ENCODE data around the gene PLCB1.

Gene PLCB1

GRCh38 chr20:8867038-8867740 is 735.1 kb downstream of the PLCB1 start:
- TF ChIP-seq REST (IDR thresholded peaks at IDR 0.05; ENCODE audit: insufficient read depth in 1 of 2, low read depth in 2 of 2, low read length in 2 of 2) = no peak
- TF ChIP-seq FOXP2 (optimal IDR thresholded peaks at IDR 0.05; ENCODE audit: borderline replicate concordance, extremely low read depth, extremely low read length, insufficient read depth) = no peak
- no peak for TF ChIP-seq POLR2AphosphoS5 (IDR thresholded peaks at IDR 0.05; ENCODE audit: low read depth, low read length)
- no peak for TF ChIP-seq SIN3A (IDR thresholded peaks at IDR 0.05; ENCODE audit: borderline replicate concordance, insufficient read depth, low read length)
- TF ChIP-seq TAF1 (IDR thresholded peaks at IDR 0.05; ENCODE audit: borderline replicate concordance, insufficient read depth, low read length) = no peak

GRCh38 chr20:8870652-8871051 is 738.6 kb downstream of the PLCB1 start:
- no peak for TF ChIP-seq SIN3A (IDR thresholded peaks at IDR 0.05; ENCODE audit: borderline replicate concordance, insufficient read depth, low read length)
- no peak for TF ChIP-seq POLR2AphosphoS5 (IDR thresholded peaks at IDR 0.05; ENCODE audit: low read depth, low read length)
- TF ChIP-seq FOXP2 (optimal IDR thresholded peaks at IDR 0.05; ENCODE audit: borderline replicate concordance, extremely low read depth, extremely low read length, insufficient read depth) = no peak
- TF ChIP-seq REST (IDR thresholded peaks at IDR 0.05; ENCODE audit: insufficient read depth in 1 of 2, low read depth in 2 of 2, low read length in 2 of 2) = no peak
- TF ChIP-seq TAF1 (IDR thresholded peaks at IDR 0.05; ENCODE audit: borderline replicate concordance, insufficient read depth, low read length) = no peak

GRCh38 chr20:8874437-8874836 is 742.4 kb downstream of the PLCB1 start:
- TF ChIP-seq FOXP2 (optimal IDR thresholded peaks at IDR 0.05; ENCODE audit: borderline replicate concordance, extremely low read depth, extremely low read length, insufficient read depth) = no peak
- no peak for TF ChIP-seq TAF1 (IDR thresholded peaks at IDR 0.05; ENCODE audit: borderline replicate concordance, insufficient read depth, low read length)
- no peak for TF ChIP-seq POLR2AphosphoS5 (IDR thresholded peaks at IDR 0.05; ENCODE audit: low read depth, low read length)
- TF ChIP-seq SIN3A (IDR thresholded peaks at IDR 0.05; ENCODE audit: borderline replicate concordance, insufficient read depth, low read length) = no peak

- TF ChIP-seq TAF1 (IDR thresholded peaks at IDR 0.05; ENCODE audit: borderline replicate concordance, insufficient read depth, low read length) = no peak
- no peak for TF ChIP-seq POLR2AphosphoS5 (IDR thresholded peaks at IDR 0.05; ENCODE audit: low read depth, low read length)
- TF ChIP-seq FOXP2 (optimal IDR thresholded peaks at IDR 0.05; ENCODE audit: borderline replicate concordance, extremely low read depth, extremely low read length, insufficient read depth) = no peak
- TF ChIP-seq SIN3A (IDR thresholded peaks at IDR 0.05; ENCODE audit: borderline replicate concordance, insufficient read depth, low read length) = no peak
- no peak for TF ChIP-seq REST (IDR thresholded peaks at IDR 0.05; ENCODE audit: insufficient read depth in 1 of 2, low read depth in 2 of 2, low read length in 2 of 2)
Measured at GRCh38 chr20:8875586-8875985, 743.5 kb downstream of the PLCB1 start.

- TF ChIP-seq REST (IDR thresholded peaks at IDR 0.05; ENCODE audit: insufficient read depth in 1 of 2, low read depth in 2 of 2, low read length in 2 of 2) (no peak), FOXP2 (optimal IDR thresholded peaks at IDR 0.05; ENCODE audit: borderline replicate concordance, extremely low read depth, extremely low read length, insufficient read depth) (no peak), TAF1 (IDR thresholded peaks at IDR 0.05; ENCODE audit: borderline replicate concordance, insufficient read depth, low read length) (no peak), SIN3A (IDR thresholded peaks at IDR 0.05; ENCODE audit: borderline replicate concordance, insufficient read depth, low read length) (no peak), POLR2AphosphoS5 (IDR thresholded peaks at IDR 0.05; ENCODE audit: low read depth, low read length) (no peak)
Measured at GRCh38 chr20:8876366-8876765, 744.3 kb downstream of the PLCB1 start.
